Measurements from ENCODE around the gene ADAM8. TPM values are rescaled to one million over a fixed set of nuclear protein-coding genes. Genes with fewer than 3 reads are reported as not detected.
A peak's percentile ranks its signal among the peaks of the same experiment; 100 is the strongest.

Gene ADAM8
- total RNA-seq, 1 experiment from 2014 or later = 113 TPM

DNA sequence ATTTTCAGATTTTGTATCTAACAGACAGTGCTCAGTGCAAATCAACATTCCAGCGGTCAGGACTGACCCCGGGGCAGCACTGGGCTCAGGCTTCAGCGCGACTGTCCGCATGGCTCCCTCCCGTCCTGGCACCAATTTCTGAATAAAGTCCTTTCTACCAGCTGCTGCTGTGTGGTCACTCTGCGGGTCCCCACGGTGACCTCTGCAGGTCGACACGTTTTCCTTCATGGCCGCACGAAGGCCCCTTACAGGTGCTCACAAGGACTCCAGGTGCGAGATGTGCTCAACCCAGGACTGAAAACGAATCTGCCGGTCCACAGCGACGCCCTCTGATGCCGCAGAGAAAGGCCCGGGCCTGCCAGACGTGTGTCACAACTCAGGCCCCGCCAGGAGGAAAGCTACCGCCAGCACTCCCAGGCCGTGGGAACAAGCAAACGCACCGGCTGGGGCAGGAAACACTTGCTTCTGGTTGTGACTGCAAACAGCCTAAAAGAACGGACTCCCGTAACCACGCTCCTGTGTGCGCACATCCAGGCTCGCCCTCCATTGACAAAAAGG, 50.3 kb downstream of the ADAM8 start:
- intact Hi-C loops (cut with micrococcal nuclease) = loop anchor here (5.0 kb wide), 1 partner anchor 84 kb away; no protein-coding TSS in a partner anchor
- H3F3A ChIP-seq (ENCODE audit: low read length, unreplicated experiment) = no peaks in the 10 kb centered on the region
- H3K9me3 ChIP-seq (ENCODE audit: low read length) = no peaks in the 10 kb centered on the region
- H3K79me2 ChIP-seq (ENCODE audit: low read length) = no peaks in the 10 kb centered on the region
- H3K27me3 ChIP-seq (ENCODE audit: low read length) = 0 out of 2 replicates have a peak, but pooled peaks cover 14% of the 10 kb centered on the region
- peak; percentile 50 for DNase-seq
- no peaks in the 10 kb centered on the region for H4K20me1 ChIP-seq (ENCODE audit: low read length)
- peak; percentile 90 for ATAC-seq
- 0 out of 2 replicates have a peak overlapping the region, but pooled peaks have one; percentile 26 for H2AFZ ChIP-seq (ENCODE audit: low read length)
- ChIA-PET CTCF (no interaction called here), POLR2A (ENCODE audit: unreplicated experiment) (no interaction called here)
- H3K9me2 ChIP-seq (replicated peaks; ENCODE audit: low read length) = no peaks in the 10 kb centered on the region
- BruUV-seq (replicated peaks) = no TSS peak
- no peak overlapping the region for H3K27ac ChIP-seq (ENCODE audit: low read length)
- H3K36me3 ChIP-seq (ENCODE audit: low read depth, low read length) = no peaks in the 10 kb centered on the region
- no peaks in the 10 kb centered on the region for H3K4me1 ChIP-seq (ENCODE audit: insufficient read depth, low read length)
- TF ChIP-seq EZH2phosphoT487 (IDR thresholded peaks at IDR 0.05; ENCODE audit: borderline replicate concordance, low read length) = no peak
- TF ChIP-seq, protein P1, sequence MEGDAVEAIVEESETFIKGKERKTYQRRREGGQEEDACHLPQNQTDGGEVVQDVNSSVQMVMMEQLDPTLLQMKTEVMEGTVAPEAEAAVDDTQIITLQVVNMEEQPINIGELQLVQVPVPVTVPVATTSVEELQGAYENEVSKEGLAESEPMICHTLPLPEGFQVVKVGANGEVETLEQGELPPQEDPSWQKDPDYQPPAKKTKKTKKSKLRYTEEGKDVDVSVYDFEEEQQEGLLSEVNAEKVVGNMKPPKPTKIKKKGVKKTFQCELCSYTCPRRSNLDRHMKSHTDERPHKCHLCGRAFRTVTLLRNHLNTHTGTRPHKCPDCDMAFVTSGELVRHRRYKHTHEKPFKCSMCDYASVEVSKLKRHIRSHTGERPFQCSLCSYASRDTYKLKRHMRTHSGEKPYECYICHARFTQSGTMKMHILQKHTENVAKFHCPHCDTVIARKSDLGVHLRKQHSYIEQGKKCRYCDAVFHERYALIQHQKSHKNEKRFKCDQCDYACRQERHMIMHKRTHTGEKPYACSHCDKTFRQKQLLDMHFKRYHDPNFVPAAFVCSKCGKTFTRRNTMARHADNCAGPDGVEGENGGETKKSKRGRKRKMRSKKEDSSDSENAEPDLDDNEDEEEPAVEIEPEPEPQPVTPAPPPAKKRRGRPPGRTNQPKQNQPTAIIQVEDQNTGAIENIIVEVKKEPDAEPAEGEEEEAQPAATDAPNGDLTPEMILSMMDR (conservative IDR thresholded peaks at IDR 0.05; ENCODE audit: low read depth, low read length) = peak; percentile 47
- no peak overlapping the region for H3K9ac ChIP-seq (ENCODE audit: low read length)
- H3K4me2 ChIP-seq (ENCODE audit: low read length) = peak overlapping the region; percentile 57
- no peak overlapping the region for H3K4me3 ChIP-seq (ENCODE audit: low read length)

GRCh38 chr10:133225707-133226191, 50.9 kb downstream of the ADAM8 start:
- TF ChIP-seq, protein P1 (conservative IDR thresholded peaks at IDR 0.05; ENCODE audit: low read depth, low read length) = no peak
- TF ChIP-seq EZH2phosphoT487 (IDR thresholded peaks at IDR 0.05; ENCODE audit: borderline replicate concordance, low read length) = no peak
- TF ChIP-seq EZH2 (IDR thresholded peaks at IDR 0.05; ENCODE audit: low read length, unreplicated experiment) = no peak
- CTCF ChIA-PET = no interaction called here
- H3K36me3 ChIP-seq (ENCODE audit: low read depth, low read length) = no peaks in the 10 kb centered on the region
- H3K9me2 ChIP-seq (replicated peaks; ENCODE audit: low read length) = no peaks in the 10 kb centered on the region
- 0 out of 2 replicates have a peak, but pooled peaks cover 14% of the 10 kb centered on the region for H3K27me3 ChIP-seq (ENCODE audit: low read length)
- POLR2A ChIA-PET (ENCODE audit: unreplicated experiment) = no interaction called here
- H3F3A ChIP-seq (ENCODE audit: low read length, unreplicated experiment) = no peaks in the 10 kb centered on the region
- ATAC-seq (no peak), DNase-seq (no peak)
- intact Hi-C loops (cut with micrococcal nuclease) = loop anchor here (5.0 kb wide), 1 partner anchor 83 kb away; no protein-coding TSS in a partner anchor
- H3K79me2 ChIP-seq (ENCODE audit: low read length) = no peaks in the 10 kb centered on the region
- BruUV-seq (replicated peaks) = no TSS peak
- no peaks in the 10 kb centered on the region for H4K20me1 ChIP-seq (ENCODE audit: low read length)
- no peak overlapping the region for H2AFZ ChIP-seq (ENCODE audit: low read length)
- no peak overlapping the region for H3K9ac ChIP-seq (ENCODE audit: low read length)
- H3K27ac ChIP-seq (ENCODE audit: low read length) = no peak overlapping the region
- no peaks in the 10 kb centered on the region for H3K9me3 ChIP-seq (ENCODE audit: low read length)
- H3K4me2 ChIP-seq (ENCODE audit: low read length) = no peak overlapping the region
- no peaks in the 10 kb centered on the region for H3K4me1 ChIP-seq (ENCODE audit: insufficient read depth, low read length)
- H3K4me3 ChIP-seq (ENCODE audit: low read length) = no peak overlapping the region

GRCh38 chr10:133224756-133225372, 51.8 kb downstream of the ADAM8 start:
- no peaks in the 10 kb centered on the region for H3K36me3 ChIP-seq (ENCODE audit: low read depth, low read length)
- no peak overlapping the region for H3K9ac ChIP-seq (ENCODE audit: low read length)
- H3K27me3 ChIP-seq (ENCODE audit: low read length) = 0 out of 2 replicates have a peak, but pooled peaks cover 14% of the 10 kb centered on the region
- H2AFZ ChIP-seq (ENCODE audit: low read length) = no peak overlapping the region
- no peak overlapping the region for H3K4me3 ChIP-seq (ENCODE audit: low read length)
- DNase-seq = no peak
- intact Hi-C loops (cut with micrococcal nuclease) = loop anchor here (5.0 kb wide), 1 partner anchor 83 kb away; no protein-coding TSS in a partner anchor
- no peak overlapping the region for H3K27ac ChIP-seq (ENCODE audit: low read length)
- no peak overlapping the region for H3K4me2 ChIP-seq (ENCODE audit: low read length)
- H3F3A ChIP-seq (ENCODE audit: low read length, unreplicated experiment) = no peaks in the 10 kb centered on the region
- no peaks in the 10 kb centered on the region for H4K20me1 ChIP-seq (ENCODE audit: low read length)
- H3K9me3 ChIP-seq (ENCODE audit: low read length) = no peaks in the 10 kb centered on the region
- ChIA-PET CTCF (no interaction called here), POLR2A (ENCODE audit: unreplicated experiment) (no interaction called here)
- BruUV-seq (replicated peaks) = no TSS peak
- no peak for TF ChIP-seq EZH2phosphoT487 (IDR thresholded peaks at IDR 0.05; ENCODE audit: borderline replicate concordance, low read length)
- TF ChIP-seq EZH2 (IDR thresholded peaks at IDR 0.05; ENCODE audit: low read length, unreplicated experiment) = no peak
- TF ChIP-seq, protein P1 (conservative IDR thresholded peaks at IDR 0.05; ENCODE audit: low read depth, low read length) = no peak
- no peaks in the 10 kb centered on the region for H3K9me2 ChIP-seq (replicated peaks; ENCODE audit: low read length)
- ATAC-seq = no peak
- H3K4me1 ChIP-seq (ENCODE audit: insufficient read depth, low read length) = no peaks in the 10 kb centered on the region
- H3K79me2 ChIP-seq (ENCODE audit: low read length) = no peaks in the 10 kb centered on the region

All from PC-3 (cell line).